Placental pericyte (primary cell): Measurements from ENCODE around the gene CASTOR1. TPM values are rescaled to one million over a fixed set of nuclear protein-coding genes. Genes with fewer than 3 reads are reported as not detected.

Source experiments
- total RNA-seq: library from RNA; depleted of rRNA; stranded (reverse); fragments of >200 nt; gene quantifications from 2 replicates; pipeline ENCODE4 v1.2.3, GENCODE V29; 2012

Gene CASTOR1
- 4.7 and 6.1 TPM in 2 replicates for total RNA-seq

GRCh38 chr22:30289141-30289979, at the start of gene CASTOR1:
Gene CASTOR1 (minus strand): TSS chr22:30289505. CDS start chr22:30289497, 8 bp downstream.

GRCh38 chr22:30326706-30327362, 37.5 kb upstream of the CASTOR1 start, which contains the start of gene TBC1D10A:
Gene TBC1D10A (minus strand): TSS chr22:30326941. CDS start chr22:30326881, 60 bp downstream.

GRCh38 chr22:30266445-30267381, 22.6 kb downstream of the CASTOR1 start, which contains the start of gene OSM:
Gene OSM (minus strand): TSS chr22:30266851. CDS start chr22:30266799, 52 bp downstream.

GRCh38 chr22:30245985-30246813, 43.1 kb downstream of the CASTOR1 start, which contains the start of gene LIF:
Gene LIF (minus strand): TSS chr22:30246759. CDS start chr22:30246695, 64 bp downstream.

Other genes starting within 250 kb of the CASTOR1 start
- gene HORMAD2, start 209.0 kb downstream of the CASTOR1 start, total RNA-seq: not detected in 2 replicates
- 82.9 and 109 TPM in 2 replicates for gene LIF, start 42.7 kb downstream of the CASTOR1 start, total RNA-seq
- gene OSM, start 22.7 kb downstream of the CASTOR1 start, total RNA-seq: not detected in 2 replicates
- 28.1 and 30.0 TPM in 2 replicates for gene TBC1D10A, start 37.4 kb upstream of the CASTOR1 start, total RNA-seq
- 41.1 and 54.8 TPM in 2 replicates for gene SF3A1, start 67.4 kb upstream of the CASTOR1 start, total RNA-seq
- gene CCDC157, start 67.5 kb upstream of the CASTOR1 start, total RNA-seq: 2.4 TPM in 2 replicates
- gene RNF215, start 97.9 kb upstream of the CASTOR1 start, total RNA-seq: 21.5 and 32.8 TPM in 2 replicates
- 9.8 and 28.8 TPM in 2 replicates for gene SEC14L2, start 107.5 kb upstream of the CASTOR1 start, total RNA-seq
- gene MTFP1, start 136.3 kb upstream of the CASTOR1 start, total RNA-seq: 29.6 and 35.0 TPM in 2 replicates
- not detected in 2 replicates for gene SEC14L3, start 182.5 kb upstream of the CASTOR1 start, total RNA-seq
- gene SEC14L4, start 216.2 kb upstream of the CASTOR1 start, total RNA-seq: under 0.01 TPM in 1 of 2 replicates, not detected in the other